Esophagus squamous epithelium (tissue), 5 donors: Measurements from ENCODE around the gene MRAS. TPM values are rescaled to one million over a fixed set of nuclear protein-coding genes. Genes with fewer than 3 reads are reported as not detected.

Experiments used
- DNase-seq: peaks from one replicate; lab custom pipeline; 2025; lab: John Stamatoyannopoulos, UW
- H3K27ac ChIP-seq, 4 donors: fragments of 200-600 bp; sonication (generic); one replicate each; pipeline ENCODE4 v1.5.1; 2016 to 2019; ENCODE audit warnings: mild to moderate bottlenecking in 1 of 4
- H3K27me3 ChIP-seq, 4 donors: fragments of 200-600 bp; sonication (generic); 1 replicate in 3 of 4; 2 replicates in 1 of 4; pipeline versions ENCODE4 v1.5.1 to v1.6.0; 2017 to 2021; ENCODE audit warnings: antibody characterized with exemption in 1 of 4
- H3K36me3 ChIP-seq, 3 donors: fragments of 200-600 bp; sonication (generic); one replicate each; pipeline ENCODE4 v1.5.1; 2016 to 2019
- H3K4me1 ChIP-seq, 3 donors: fragments of 200-600 bp; sonication (generic); one replicate each; pipeline ENCODE4 v1.5.1; 2017 to 2019
- H3K4me3 ChIP-seq, 4 donors: fragments of 200-600 bp; sonication (generic); 1 replicate in 3 of 4; 2 replicates in 1 of 4; pipeline ENCODE4 v1.5.1; 2016 to 2019; ENCODE audit warnings: mild to moderate bottlenecking in 2 of 4, moderate library complexity in 1 of 4
- H3K9me3 ChIP-seq, 3 donors: fragments of 200-600 bp; sonication (generic); one replicate each; pipeline ENCODE4 v1.5.1; 2016 to 2019
- POLR2A ChIP-seq, 4 donors: fragments of 450-650 bp; IDR thresholded peaks; one replicate each; pipeline ENCODE4 v1.6.1; 2017; ENCODE audit warnings: antibody characterized with exemption in 4 of 4, mild to moderate bottlenecking in 4 of 4, moderate library complexity in 3 of 4
- WGBS, 2 donors: methylation state at CpG; one replicate each; pipeline ENCODE4 v1.1.5; 2018; 5-methylcytosine and 5-hydroxymethylcytosine counted together
- intact Hi-C: fragments of 100-400 bp; cut with DNase I; formaldehyde crosslinking; loops from one replicate; pipeline ENCODE4 v1.15.0; 2022
- total RNA-seq, 4 donors: library from RNA; depleted of rRNA; stranded (reverse); fragments of >200 nt; gene quantifications; one replicate each; pipeline ENCODE4 v1.1.0, GENCODE V29; 2016
- TF ChIP-seq, protein P1 (sequence below), 6 experiments: fragments of 450-650 bp in 4 of 6; fragments of 200-600 bp in 2 of 6; sonication (generic) in 2 of 6; IDR thresholded peaks; one replicate each; pipeline ENCODE4 v1.5.1; 2016 to 2019; ENCODE audit warnings: antibody characterized with exemption in 6 of 6, mild to moderate bottlenecking in 4 of 6, moderate library complexity in 4 of 6
- donor health status: DM: yes; HTN: yes; CAD: no.

Gene MRAS
- total RNA-seq, 4 donors from 2014 or later, result 0.72 to 5.9 (median 2.4) TPM

DNA sequence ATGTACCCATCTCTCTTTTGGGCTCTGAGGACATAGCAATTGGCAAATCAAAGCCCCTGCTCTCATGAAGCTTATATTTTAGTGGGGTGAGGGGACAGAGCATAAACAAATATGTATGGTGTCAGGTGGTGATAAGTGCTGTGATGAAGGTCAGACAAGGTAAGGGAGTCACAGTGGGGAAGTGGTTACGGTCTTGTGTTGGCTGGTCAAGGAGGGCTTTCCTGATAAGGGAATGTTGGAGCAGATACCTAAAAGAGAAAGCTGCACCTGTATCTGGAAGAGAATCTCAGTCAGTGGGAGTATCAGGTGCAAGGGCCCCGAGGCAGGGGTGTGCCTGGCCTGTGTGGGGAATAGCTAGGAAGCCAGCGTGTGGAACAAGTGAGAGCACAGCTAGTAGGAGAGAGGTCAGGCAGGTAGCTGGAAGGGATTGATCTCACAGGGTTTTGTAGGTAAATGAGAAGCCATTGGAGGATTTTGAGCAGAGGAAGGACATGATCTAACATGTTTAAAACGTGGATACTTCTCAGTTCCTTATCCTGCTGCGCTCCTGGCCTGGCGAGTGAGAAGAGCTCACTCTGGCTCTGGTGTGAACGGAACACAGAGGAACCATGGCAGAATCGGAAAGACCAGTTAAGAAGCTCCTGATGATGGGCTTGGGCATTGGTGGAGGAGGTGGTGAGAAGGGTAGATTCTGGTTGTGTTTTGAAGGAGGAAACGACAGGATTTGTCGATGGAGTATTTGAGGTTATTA lies 35.5 kb downstream of the MRAS start:
- 75% methylated on average over 10 of the region's 10 CpGs for WGBS, 2 donors
- no peak for DNase-seq
- no peaks in the 10 kb centered on the region for H3K27me3 ChIP-seq
- intact Hi-C loops, result no loop called here
- H3K9me3 ChIP-seq, result no peaks in the 10 kb centered on the region
- TF ChIP-seq, protein P1, sequence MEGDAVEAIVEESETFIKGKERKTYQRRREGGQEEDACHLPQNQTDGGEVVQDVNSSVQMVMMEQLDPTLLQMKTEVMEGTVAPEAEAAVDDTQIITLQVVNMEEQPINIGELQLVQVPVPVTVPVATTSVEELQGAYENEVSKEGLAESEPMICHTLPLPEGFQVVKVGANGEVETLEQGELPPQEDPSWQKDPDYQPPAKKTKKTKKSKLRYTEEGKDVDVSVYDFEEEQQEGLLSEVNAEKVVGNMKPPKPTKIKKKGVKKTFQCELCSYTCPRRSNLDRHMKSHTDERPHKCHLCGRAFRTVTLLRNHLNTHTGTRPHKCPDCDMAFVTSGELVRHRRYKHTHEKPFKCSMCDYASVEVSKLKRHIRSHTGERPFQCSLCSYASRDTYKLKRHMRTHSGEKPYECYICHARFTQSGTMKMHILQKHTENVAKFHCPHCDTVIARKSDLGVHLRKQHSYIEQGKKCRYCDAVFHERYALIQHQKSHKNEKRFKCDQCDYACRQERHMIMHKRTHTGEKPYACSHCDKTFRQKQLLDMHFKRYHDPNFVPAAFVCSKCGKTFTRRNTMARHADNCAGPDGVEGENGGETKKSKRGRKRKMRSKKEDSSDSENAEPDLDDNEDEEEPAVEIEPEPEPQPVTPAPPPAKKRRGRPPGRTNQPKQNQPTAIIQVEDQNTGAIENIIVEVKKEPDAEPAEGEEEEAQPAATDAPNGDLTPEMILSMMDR (IDR thresholded peaks at IDR 0.05), result no peak
- no peak for TF ChIP-seq POLR2A (IDR thresholded peaks at IDR 0.05)
- H3K36me3 ChIP-seq, result no peaks in the 10 kb centered on the region
- peaks cover 13 to 23% (median 18%) of the 10 kb centered on the region in 3 donors for H3K4me1 ChIP-seq
- no peak overlapping the region for H3K4me3 ChIP-seq
- H3K27ac ChIP-seq, result no peak overlapping the region

DNA sequence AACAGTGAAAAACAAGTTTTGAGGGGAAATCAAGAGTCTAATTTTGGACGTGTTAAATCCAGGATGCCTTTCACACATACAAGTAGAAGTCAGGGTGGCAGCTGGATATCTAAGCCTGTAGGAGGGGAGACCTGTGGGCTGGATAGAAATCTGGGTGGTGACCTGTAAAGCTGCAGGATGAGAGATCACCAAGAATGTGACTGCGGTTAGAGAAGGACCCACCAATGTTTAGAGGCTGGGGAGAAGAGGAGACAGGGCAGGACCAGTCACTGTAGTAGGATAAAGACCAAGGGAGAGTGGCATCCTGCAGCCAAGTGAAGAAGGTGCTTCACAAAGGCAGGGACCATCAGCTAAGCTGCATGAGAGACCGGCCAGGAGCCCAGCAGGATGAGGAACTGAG lies 36.2 kb downstream of the MRAS start:
- 75 to 87% methylated on average over 3 of the region's 3 CpGs for WGBS, 2 donors
- DNase-seq, result no peak

DNA sequence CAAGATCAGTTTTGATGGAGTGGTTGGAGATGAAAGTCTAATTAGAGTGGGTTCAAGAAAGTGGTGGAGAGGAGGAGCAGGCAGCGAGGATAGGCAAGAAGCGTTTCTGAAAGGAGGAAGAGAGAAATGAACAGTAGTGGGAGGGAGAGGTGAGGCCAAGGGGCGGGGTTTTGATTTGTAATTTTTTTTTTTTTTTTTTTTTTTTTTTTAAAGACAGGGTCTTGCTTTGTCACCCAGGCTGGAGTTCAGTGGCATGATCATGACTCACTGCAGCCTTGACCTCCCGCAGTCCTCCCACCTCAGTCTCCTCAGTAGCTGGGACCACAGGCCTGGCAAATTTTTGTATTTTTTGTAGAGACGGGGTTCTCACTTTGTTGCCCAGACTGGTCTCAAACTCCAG lies 36.6 kb downstream of the MRAS start:
- Histone ChIP-seq H3K27ac (no peak overlapping the region), H3K27me3 (no peaks in the 10 kb centered on the region), H3K4me1 (peaks cover 13 to 23% (median 18%) of the 10 kb centered on the region in 3 donors), H3K4me3 (no peak overlapping the region), H3K9me3 (no peaks in the 10 kb centered on the region), H3K36me3 (no peaks in the 10 kb centered on the region)
- DNase-seq, result no peak
- WGBS, 2 donors, result 84 to 94% methylated on average over 5 of the region's 5 CpGs
- no peak for TF ChIP-seq POLR2A (IDR thresholded peaks at IDR 0.05)
- TF ChIP-seq, protein P1 (IDR thresholded peaks at IDR 0.05), result no peak
- intact Hi-C loops, result no loop called here

More for the DNA sequence above, 36.2 kb downstream of the MRAS start:
- TF ChIP-seq, protein P1 (IDR thresholded peaks at IDR 0.05), result no peak
- TF ChIP-seq POLR2A (IDR thresholded peaks at IDR 0.05), result no peak
- no peak overlapping the region for H3K4me3 ChIP-seq
- H3K27me3 ChIP-seq, result no peaks in the 10 kb centered on the region
- no peaks in the 10 kb centered on the region for H3K9me3 ChIP-seq
- intact Hi-C loops, result no loop called here
- H3K4me1 ChIP-seq, result peaks cover 13 to 23% (median 18%) of the 10 kb centered on the region in 3 donors
- H3K27ac ChIP-seq, result no peak overlapping the region
- H3K36me3 ChIP-seq, result no peaks in the 10 kb centered on the region

DNA sequence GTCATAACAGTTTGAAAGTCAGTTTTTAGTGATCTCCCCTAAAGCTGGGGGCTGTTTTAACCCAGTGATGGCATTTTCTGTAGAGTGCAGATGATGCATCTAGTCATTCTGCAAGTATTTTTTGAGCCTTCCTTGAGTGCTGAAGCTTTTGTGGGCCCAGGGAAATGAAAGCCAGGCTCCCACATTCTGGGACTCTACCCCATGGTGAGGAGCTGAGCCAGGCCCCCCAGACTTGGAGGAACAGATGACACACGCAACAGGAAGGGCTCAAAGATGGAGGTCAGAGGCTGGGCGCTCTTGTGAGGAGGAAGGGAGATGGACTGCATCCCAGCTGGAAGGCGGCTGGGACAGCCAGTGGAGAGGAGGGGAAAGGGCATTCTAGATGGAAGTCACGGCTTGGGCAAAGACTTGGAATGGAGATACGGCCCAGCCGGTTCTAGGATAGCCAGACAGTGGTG lies 40.8 kb downstream of the MRAS start:
- WGBS, 2 donors, result 71 to 86% methylated on average over 3 to 5 of the region's 6 CpGs

More for the DNA sequence above, 40.8 kb downstream of the MRAS start:
- Histone ChIP-seq H3K9me3 (no peaks in the 10 kb centered on the region), H3K27me3 (no peaks in the 10 kb centered on the region), H3K36me3 (no peaks in the 10 kb centered on the region), H3K27ac (no peak overlapping the region), H3K4me1 (peaks cover 0 to 7% (median 5%) of the 10 kb centered on the region in 3 donors), H3K4me3 (no peak overlapping the region)
- intact Hi-C loops, result no loop called here
- TF ChIP-seq, protein P1 (IDR thresholded peaks at IDR 0.05), result no peak
- no peak for TF ChIP-seq POLR2A (IDR thresholded peaks at IDR 0.05)
- DNase-seq, result no peak
